Measurements from ENCODE around the gene GLIS2. TPM values are rescaled to one million over a fixed set of nuclear protein-coding genes. Genes with fewer than 3 reads are reported as not detected.

The GLIS2 gene
- total and polyA plus RNA-seq, 4 donors, result 0.68 to 1.4 (median 1.1) TPM

DNA sequence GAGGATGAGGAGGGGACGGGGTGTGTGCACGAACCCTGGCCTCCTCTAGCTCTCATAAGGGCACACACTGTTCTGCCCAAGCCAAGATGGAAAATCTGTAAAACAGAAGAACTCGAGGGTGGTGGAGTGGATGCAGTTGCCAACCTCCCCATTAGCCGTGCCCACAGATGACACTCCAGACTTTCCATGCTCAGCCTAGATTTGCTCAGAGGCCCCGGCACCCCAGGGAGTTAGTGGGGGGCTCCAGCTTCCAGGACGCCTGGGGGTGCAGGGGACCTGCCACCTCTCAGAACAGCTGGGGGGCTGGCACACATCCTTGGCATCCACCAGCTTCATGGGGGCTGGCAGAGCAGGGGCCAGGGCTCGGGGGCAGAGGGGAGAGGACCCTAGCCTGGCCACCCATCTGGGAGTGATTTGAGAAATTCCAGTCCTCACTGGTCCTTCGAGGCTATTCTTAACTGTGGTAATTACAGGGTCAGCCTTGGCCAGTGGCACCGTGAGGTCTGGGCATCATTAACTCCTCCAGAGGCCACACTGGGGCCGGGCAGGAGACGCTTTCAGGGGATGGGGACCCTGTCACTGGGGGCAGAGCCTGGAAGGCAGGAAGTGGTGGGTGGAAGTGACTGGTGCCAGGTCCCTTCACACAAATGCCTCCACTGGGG is 70.1 kb downstream of the GLIS2 start:
- Histone ChIP-seq H3K4me1 (ENCODE audit: control insufficient read depth in 4 of 4, insufficient read depth in 4 of 4, low read length in 3 of 4) (peaks cover 0 to 15% (median 2%) of the 10 kb centered on the region in 4 donors), H3K4me3 (ENCODE audit: low read depth in 1 of 3, low read length in 3 of 3) (no peak overlapping the region)
- no peak for DNase-seq (ENCODE audit: low spot score)

DNA sequence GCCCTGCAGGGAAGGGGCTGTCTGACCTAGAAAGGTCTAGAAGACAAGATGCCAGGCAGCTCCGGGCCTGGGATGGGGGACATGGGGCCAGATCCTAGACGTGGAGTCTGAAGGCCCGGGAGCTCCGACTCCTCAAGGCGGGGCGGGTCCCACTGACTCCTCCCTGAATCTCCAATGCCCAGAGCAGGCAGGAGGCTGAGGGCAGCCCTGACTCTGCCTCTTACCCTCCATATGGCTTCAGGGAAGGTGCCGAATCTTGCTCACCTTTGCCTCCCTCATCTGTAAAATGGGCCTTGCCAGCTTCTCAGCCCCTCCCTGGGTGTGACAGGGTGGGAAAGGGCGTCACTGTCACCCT is 70.6 kb downstream of the GLIS2 start:
- Histone ChIP-seq H3K9me3 (ENCODE audit: control insufficient read depth in 4 of 4, low read length in 3 of 4) (no peaks in the 10 kb centered on the region), H3K36me3 (ENCODE audit: control insufficient read depth in 4 of 4, insufficient read depth in 3 of 4, low read depth in 1 of 4, low read length in 3 of 4) (peaks cover 0 to 11% (median 4%) of the 10 kb centered on the region in 4 donors), H3K27me3 (ENCODE audit: control insufficient read depth in 4 of 4, insufficient read depth in 4 of 4, low read length in 3 of 4) (no peaks in the 10 kb centered on the region), H3K4me1 (ENCODE audit: control insufficient read depth in 4 of 4, insufficient read depth in 4 of 4, low read length in 3 of 4) (peaks cover 0 to 11% (median 2%) of the 10 kb centered on the region in 4 donors), H3K4me3 (ENCODE audit: low read depth in 1 of 3, low read length in 3 of 3) (no peak overlapping the region), H3K9ac (ENCODE audit: low read depth in 1 of 2, low read length in 2 of 2) (no peak overlapping the region), H3K27ac (ENCODE audit: low read depth in 1 of 2, low read length in 2 of 2) (no peak overlapping the region)
- no peak for TF ChIP-seq NR2F2 (IDR thresholded peaks at IDR 0.05)
- TF ChIP-seq, protein P1, sequence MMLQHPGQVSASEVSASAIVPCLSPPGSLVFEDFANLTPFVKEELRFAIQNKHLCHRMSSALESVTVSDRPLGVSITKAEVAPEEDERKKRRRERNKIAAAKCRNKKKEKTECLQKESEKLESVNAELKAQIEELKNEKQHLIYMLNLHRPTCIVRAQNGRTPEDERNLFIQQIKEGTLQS (IDR thresholded peaks at IDR 0.05), result no peak
- TF ChIP-seq, protein P2, sequence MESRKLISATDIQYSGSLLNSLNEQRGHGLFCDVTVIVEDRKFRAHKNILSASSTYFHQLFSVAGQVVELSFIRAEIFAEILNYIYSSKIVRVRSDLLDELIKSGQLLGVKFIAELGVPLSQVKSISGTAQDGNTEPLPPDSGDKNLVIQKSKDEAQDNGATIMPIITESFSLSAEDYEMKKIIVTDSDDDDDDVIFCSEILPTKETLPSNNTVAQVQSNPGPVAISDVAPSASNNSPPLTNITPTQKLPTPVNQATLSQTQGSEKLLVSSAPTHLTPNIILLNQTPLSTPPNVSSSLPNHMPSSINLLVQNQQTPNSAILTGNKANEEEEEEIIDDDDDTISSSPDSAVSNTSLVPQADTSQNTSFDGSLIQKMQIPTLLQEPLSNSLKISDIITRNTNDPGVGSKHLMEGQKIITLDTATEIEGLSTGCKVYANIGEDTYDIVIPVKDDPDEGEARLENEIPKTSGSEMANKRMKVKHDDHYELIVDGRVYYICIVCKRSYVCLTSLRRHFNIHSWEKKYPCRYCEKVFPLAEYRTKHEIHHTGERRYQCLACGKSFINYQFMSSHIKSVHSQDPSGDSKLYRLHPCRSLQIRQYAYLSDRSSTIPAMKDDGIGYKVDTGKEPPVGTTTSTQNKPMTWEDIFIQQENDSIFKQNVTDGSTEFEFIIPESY (IDR thresholded peaks at IDR 0.05), result no peak
- no peak for DNase-seq (ENCODE audit: low spot score)
- 76% methylated on average over 8 of the region's 8 CpGs for WGBS

More for the DNA sequence above, 70.1 kb downstream of the GLIS2 start:
- no peaks in the 10 kb centered on the region for H3K27me3 ChIP-seq (ENCODE audit: control insufficient read depth in 4 of 4, insufficient read depth in 4 of 4, low read length in 3 of 4)
- H3K36me3 ChIP-seq (ENCODE audit: control insufficient read depth in 4 of 4, insufficient read depth in 3 of 4, low read depth in 1 of 4, low read length in 3 of 4), result peaks cover 0 to 16% (median 5%) of the 10 kb centered on the region in 4 donors
- H3K9me3 ChIP-seq (ENCODE audit: control insufficient read depth in 4 of 4, low read length in 3 of 4), result no peaks in the 10 kb centered on the region
- WGBS, result 68% methylated on average over 11 of the region's 11 CpGs
- no peak overlapping the region for H3K9ac ChIP-seq (ENCODE audit: low read depth in 1 of 2, low read length in 2 of 2)
- no peak overlapping the region for H3K27ac ChIP-seq (ENCODE audit: low read depth in 1 of 2, low read length in 2 of 2)
- TF ChIP-seq GABPA (IDR thresholded peaks at IDR 0.05 in 1 of 2, conservative IDR thresholded peaks at IDR 0.05 in 1 of 2) (no peak), RAD21 (IDR thresholded peaks at IDR 0.05) (no peak), TAF1 (conservative IDR thresholded peaks at IDR 0.05) (no peak), HNF4A (conservative IDR thresholded peaks at IDR 0.05) (no peak), JUND (IDR thresholded peaks at IDR 0.05) (no peak), EGR1 (IDR thresholded peaks at IDR 0.05; ENCODE audit: low read depth in 2 of 2) (no peak), FOXA1 (IDR thresholded peaks at IDR 0.05) (no peak), FOXA2 (IDR thresholded peaks at IDR 0.05) (no peak), SP1 (IDR thresholded peaks at IDR 0.05) (no peak), NR2F2 (IDR thresholded peaks at IDR 0.05) (no peak), RXRA (IDR thresholded peaks at IDR 0.05) (no peak), HNF4G (IDR thresholded peaks at IDR 0.05) (no peak)
- TF ChIP-seq, protein P2 (IDR thresholded peaks at IDR 0.05), result no peak
- TF ChIP-seq, protein P3, sequence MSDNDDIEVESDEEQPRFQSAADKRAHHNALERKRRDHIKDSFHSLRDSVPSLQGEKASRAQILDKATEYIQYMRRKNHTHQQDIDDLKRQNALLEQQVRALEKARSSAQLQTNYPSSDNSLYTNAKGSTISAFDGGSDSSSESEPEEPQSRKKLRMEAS (IDR thresholded peaks at IDR 0.05), result no peak
- TF ChIP-seq, protein P4, sequence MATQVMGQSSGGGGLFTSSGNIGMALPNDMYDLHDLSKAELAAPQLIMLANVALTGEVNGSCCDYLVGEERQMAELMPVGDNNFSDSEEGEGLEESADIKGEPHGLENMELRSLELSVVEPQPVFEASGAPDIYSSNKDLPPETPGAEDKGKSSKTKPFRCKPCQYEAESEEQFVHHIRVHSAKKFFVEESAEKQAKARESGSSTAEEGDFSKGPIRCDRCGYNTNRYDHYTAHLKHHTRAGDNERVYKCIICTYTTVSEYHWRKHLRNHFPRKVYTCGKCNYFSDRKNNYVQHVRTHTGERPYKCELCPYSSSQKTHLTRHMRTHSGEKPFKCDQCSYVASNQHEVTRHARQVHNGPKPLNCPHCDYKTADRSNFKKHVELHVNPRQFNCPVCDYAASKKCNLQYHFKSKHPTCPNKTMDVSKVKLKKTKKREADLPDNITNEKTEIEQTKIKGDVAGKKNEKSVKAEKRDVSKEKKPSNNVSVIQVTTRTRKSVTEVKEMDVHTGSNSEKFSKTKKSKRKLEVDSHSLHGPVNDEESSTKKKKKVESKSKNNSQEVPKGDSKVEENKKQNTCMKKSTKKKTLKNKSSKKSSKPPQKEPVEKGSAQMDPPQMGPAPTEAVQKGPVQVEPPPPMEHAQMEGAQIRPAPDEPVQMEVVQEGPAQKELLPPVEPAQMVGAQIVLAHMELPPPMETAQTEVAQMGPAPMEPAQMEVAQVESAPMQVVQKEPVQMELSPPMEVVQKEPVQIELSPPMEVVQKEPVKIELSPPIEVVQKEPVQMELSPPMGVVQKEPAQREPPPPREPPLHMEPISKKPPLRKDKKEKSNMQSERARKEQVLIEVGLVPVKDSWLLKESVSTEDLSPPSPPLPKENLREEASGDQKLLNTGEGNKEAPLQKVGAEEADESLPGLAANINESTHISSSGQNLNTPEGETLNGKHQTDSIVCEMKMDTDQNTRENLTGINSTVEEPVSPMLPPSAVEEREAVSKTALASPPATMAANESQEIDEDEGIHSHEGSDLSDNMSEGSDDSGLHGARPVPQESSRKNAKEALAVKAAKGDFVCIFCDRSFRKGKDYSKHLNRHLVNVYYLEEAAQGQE (IDR thresholded peaks at IDR 0.05), result no peak
- TF ChIP-seq, protein P5, sequence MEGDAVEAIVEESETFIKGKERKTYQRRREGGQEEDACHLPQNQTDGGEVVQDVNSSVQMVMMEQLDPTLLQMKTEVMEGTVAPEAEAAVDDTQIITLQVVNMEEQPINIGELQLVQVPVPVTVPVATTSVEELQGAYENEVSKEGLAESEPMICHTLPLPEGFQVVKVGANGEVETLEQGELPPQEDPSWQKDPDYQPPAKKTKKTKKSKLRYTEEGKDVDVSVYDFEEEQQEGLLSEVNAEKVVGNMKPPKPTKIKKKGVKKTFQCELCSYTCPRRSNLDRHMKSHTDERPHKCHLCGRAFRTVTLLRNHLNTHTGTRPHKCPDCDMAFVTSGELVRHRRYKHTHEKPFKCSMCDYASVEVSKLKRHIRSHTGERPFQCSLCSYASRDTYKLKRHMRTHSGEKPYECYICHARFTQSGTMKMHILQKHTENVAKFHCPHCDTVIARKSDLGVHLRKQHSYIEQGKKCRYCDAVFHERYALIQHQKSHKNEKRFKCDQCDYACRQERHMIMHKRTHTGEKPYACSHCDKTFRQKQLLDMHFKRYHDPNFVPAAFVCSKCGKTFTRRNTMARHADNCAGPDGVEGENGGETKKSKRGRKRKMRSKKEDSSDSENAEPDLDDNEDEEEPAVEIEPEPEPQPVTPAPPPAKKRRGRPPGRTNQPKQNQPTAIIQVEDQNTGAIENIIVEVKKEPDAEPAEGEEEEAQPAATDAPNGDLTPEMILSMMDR (IDR thresholded peaks at IDR 0.05; ENCODE audit: low read depth, low read length, missing input control), result no peak

Measured in liver (tissue), 9 donors.